Neuronal stem cell (in vitro differentiated cells): Measurements from ENCODE around the gene CD300LD.
"Not testable (repeated sequence)": the region's sequence is repeated elsewhere in the genome, so short reads cannot be mapped to it uniquely, and the experiment has no call there.

Experiments used
- DNase-seq: peaks from one replicate; pipeline ENCODE4 v3.0.0-alpha.2; 2013; ENCODE audit warnings: low spot score
- H2AFZ ChIP-seq: one replicate; pipeline ENCODE4 v1.6.1; 2013; ENCODE audit warnings: mild to moderate bottlenecking, low read length, inconsistent platforms
- H2AK5ac ChIP-seq: 2 replicates; pipeline ENCODE4 v1.6.1; 2013; ENCODE audit warnings: low read depth, mild to moderate bottlenecking, inconsistent platforms, low read length, moderate library complexity, mixed read lengths
- H2BK120ac ChIP-seq: 2 replicates; pipeline ENCODE4 v1.6.1; 2013; ENCODE audit warnings: low read depth, mild to moderate bottlenecking, inconsistent platforms, low read length, moderate library complexity, mixed read lengths
- H2BK12ac ChIP-seq: one replicate; pipeline ENCODE4 v1.6.1; 2013; ENCODE audit warnings: low read length, inconsistent platforms
- H2BK15ac ChIP-seq: 2 replicates; pipeline ENCODE4 v1.6.1; 2013; ENCODE audit warnings: mild to moderate bottlenecking, low read length, inconsistent platforms, mixed read lengths
- H2BK5ac ChIP-seq: one replicate; pipeline ENCODE4 v1.6.1; 2013; ENCODE audit warnings: inconsistent platforms, mild to moderate bottlenecking, low read length, moderate library complexity
- H3K14ac ChIP-seq: one replicate; pipeline ENCODE4 v1.6.1; 2013; ENCODE audit warnings: low read length, inconsistent platforms
- H3K18ac ChIP-seq: 2 replicates; pipeline ENCODE4 v1.6.1; 2013; ENCODE audit warnings: low read length, inconsistent platforms
- H3K23ac ChIP-seq: 2 replicates; pipeline ENCODE4 v1.6.1; 2013; ENCODE audit warnings: low read depth, mild to moderate bottlenecking, mixed read lengths, low read length, inconsistent platforms; ENCODE audit not compliant: poor library complexity
- H3K27ac ChIP-seq: replicated peaks from 3 replicates; pipeline ENCODE4 v1.5.1; 2013; ENCODE audit warnings: low read length, inconsistent platforms
- H3K27me3 ChIP-seq, 3 experiments: 2 replicates each; pipeline ENCODE4 v1.6.1; 2013; ENCODE audit warnings: low read length in 3 of 3, mild to moderate bottlenecking in 2 of 3, inconsistent platforms in 1 of 3, low read depth in 1 of 3, mixed read lengths in 1 of 3, moderate library complexity in 1 of 3; ENCODE audit not compliant: control insufficient read depth in 3 of 3, insufficient read depth in 3 of 3
- H3K36me3 ChIP-seq, 2 donors: replicated peaks in 1 of 2; 2 replicates each; pipeline ENCODE4 v1.6.1; 2013; ENCODE audit warnings: low read length in 2 of 2; ENCODE audit not compliant: control insufficient read depth in 2 of 2, insufficient read depth in 2 of 2
- H3K4ac ChIP-seq: 2 replicates; pipeline ENCODE4 v1.6.1; 2013; ENCODE audit warnings: inconsistent platforms, mild to moderate bottlenecking, low read length, moderate library complexity
- H3K4me1 ChIP-seq, 2 donors: 1 replicate in 1 of 2; 2 replicates in 1 of 2; pipeline ENCODE4 v1.6.1; 2013; ENCODE audit warnings: low read length in 2 of 2, low read depth in 1 of 2; ENCODE audit not compliant: control insufficient read depth in 2 of 2, insufficient read depth in 1 of 2
- H3K4me2 ChIP-seq: one replicate; pipeline ENCODE4 v1.6.1; 2013; ENCODE audit warnings: mild to moderate bottlenecking, low read length, inconsistent platforms; ENCODE audit not compliant: insufficient read depth, poor library complexity, severe bottlenecking
- H3K4me3 ChIP-seq, 2 donors: 2 replicates each; pipeline ENCODE4 v1.5.1; 2013; ENCODE audit warnings: low read length in 2 of 2, mild to moderate bottlenecking in 2 of 2, inconsistent platforms in 1 of 2, moderate library complexity in 1 of 2
- H3K79me1 ChIP-seq: one replicate; pipeline ENCODE4 v1.6.1; 2013; ENCODE audit warnings: low read depth, mild to moderate bottlenecking, inconsistent platforms, low read length, moderate library complexity
- H3K9ac ChIP-seq: one replicate; pipeline ENCODE4 v1.6.1; 2013; ENCODE audit warnings: mild to moderate bottlenecking, low read depth, low read length, inconsistent platforms; ENCODE audit not compliant: poor library complexity
- H3K9me3 ChIP-seq, 2 donors: replicated peaks in 1 of 2; 2 replicates each; pipeline versions ENCODE3 to v1.6.1; 2013; ENCODE audit warnings: low read length in 2 of 2, mild to moderate bottlenecking in 2 of 2, inconsistent platforms in 1 of 2, low read depth in 1 of 2, mixed read lengths in 1 of 2, moderate library complexity in 1 of 2; ENCODE audit not compliant: control insufficient read depth in 2 of 2, insufficient read depth in 1 of 2
- H4K8ac ChIP-seq: one replicate; pipeline ENCODE4 v1.6.1; 2013; ENCODE audit warnings: low read depth, mild to moderate bottlenecking, inconsistent platforms, low read length, moderate library complexity
- H4K91ac ChIP-seq: one replicate; pipeline ENCODE4 v1.6.1; 2013; ENCODE audit warnings: low read length, low read depth, mild to moderate bottlenecking, inconsistent platforms; ENCODE audit not compliant: poor library complexity
- WGBS, 2 donors: extraction: QIAGEN DNeasy Blood & Tissue Kit; methylation state at CpG; one replicate each; pipeline ENCODE4 v1.1.7; 2013; ENCODE audit warnings: missing lambda C conversion rate in 2 of 2, mixed read lengths in 1 of 2; ENCODE audit not compliant: insufficient read length in 2 of 2, insufficient replicate concordance in 1 of 2; ENCODE audit errors: extremely low coverage in 2 of 2; 5-methylcytosine and 5-hydroxymethylcytosine counted together

CD300LD gene

DNA sequence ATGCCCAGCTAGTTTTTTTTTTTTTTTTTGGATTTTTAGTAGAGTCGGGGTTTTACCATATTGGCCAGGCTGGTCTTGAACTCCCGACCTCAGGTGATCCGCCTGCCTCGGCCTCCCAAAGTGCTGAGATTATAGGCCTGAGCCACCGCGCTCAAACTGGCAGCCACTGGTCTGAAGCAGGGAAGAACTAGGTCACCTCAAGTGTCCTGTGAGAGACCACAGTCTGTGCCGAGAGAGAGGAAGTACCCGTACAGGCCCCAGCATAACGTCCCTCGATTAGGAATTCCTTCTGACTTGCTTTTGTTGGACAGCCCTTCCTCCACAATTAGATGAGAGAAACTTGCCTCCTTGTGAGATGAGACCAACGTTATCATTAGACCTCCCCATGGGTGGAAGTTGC lies 45.2 kb upstream of the CD300LD start:
- H3K27me3 ChIP-seq = peaks cover 0 to 16% (median 0%) of the 10 kb centered on the region in 3 experiments
- WGBS, 2 donors = no CpG with 5 or more reads among the region's 11 CpGs

DNA sequence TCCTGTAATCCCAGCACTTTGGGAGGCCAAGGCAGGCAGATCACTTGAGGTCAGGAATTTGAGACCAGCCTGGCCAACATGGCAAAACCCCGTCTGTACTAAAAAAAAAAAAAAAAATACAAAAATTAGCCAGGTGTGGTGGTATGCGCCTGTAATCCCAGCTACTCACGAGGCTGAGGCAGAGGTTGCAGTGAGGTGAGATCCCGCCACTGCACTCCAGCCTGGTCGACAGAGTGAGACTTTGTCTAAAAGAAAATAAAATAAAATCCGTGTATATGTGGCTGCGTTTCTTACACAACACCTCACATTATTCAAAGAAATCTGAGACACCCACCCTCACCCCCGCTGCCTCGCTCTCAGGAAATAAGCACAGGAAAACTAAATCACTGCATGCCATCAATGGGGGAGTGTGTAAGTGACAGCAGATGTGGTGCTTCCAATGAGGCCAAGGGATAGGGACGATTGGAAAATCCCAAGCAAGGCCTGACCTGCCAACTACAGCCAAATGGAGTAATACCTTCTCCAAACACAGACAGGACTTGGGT lies 44.5 kb upstream of the CD300LD start:
- H3K79me1 ChIP-seq, H4K91ac ChIP-seq, H3K18ac ChIP-seq, H2BK15ac ChIP-seq, H3K36me3 ChIP-seq, H2BK12ac ChIP-seq, H3K23ac ChIP-seq, H2AFZ ChIP-seq, H2BK120ac ChIP-seq, DNase-seq, H3K4me3 ChIP-seq, H3K14ac ChIP-seq, H3K9ac ChIP-seq, H3K9me3 ChIP-seq, H3K27ac ChIP-seq, H2AK5ac ChIP-seq, H4K8ac ChIP-seq, H3K4me2 ChIP-seq, H3K4ac ChIP-seq, H2BK5ac ChIP-seq: not testable (repeated sequence)
- peaks cover 4 to 14% of the 10 kb centered on the region in 2 donors for H3K4me1 ChIP-seq
- WGBS, 2 donors = no CpG with 5 or more reads among the region's 10 CpGs
- peaks cover 0 to 19% (median 0%) of the 10 kb centered on the region in 3 experiments for H3K27me3 ChIP-seq

More for the DNA sequence above, 45.2 kb upstream of the CD300LD start:
- H3K36me3 ChIP-seq = no peaks in the 10 kb centered on the region
- H2AK5ac ChIP-seq = no peak overlapping the region
- H3K4me1 ChIP-seq = peaks cover 4 to 11% of the 10 kb centered on the region in 2 donors
- H2BK120ac ChIP-seq = no peak overlapping the region
- H3K9me3 ChIP-seq = no peaks in the 10 kb centered on the region
- no peak overlapping the region for H4K91ac ChIP-seq
- H4K8ac ChIP-seq = no peak overlapping the region
- no peak overlapping the region for H2BK5ac ChIP-seq
- no peak overlapping the region for H3K27ac ChIP-seq
- DNase-seq = no peak
- no peak overlapping the region for H3K4ac ChIP-seq
- no peaks in the 10 kb centered on the region for H3K79me1 ChIP-seq
- no peak overlapping the region for H3K14ac ChIP-seq
- no peak overlapping the region for H3K9ac ChIP-seq
- H2BK12ac ChIP-seq = no peak overlapping the region
- no peak overlapping the region for H2BK15ac ChIP-seq
- H2AFZ ChIP-seq = no peak overlapping the region
- no peak overlapping the region for H3K4me2 ChIP-seq
- H3K18ac ChIP-seq = no peak overlapping the region
- no peak overlapping the region for H3K4me3 ChIP-seq
- no peak overlapping the region for H3K23ac ChIP-seq

DNA sequence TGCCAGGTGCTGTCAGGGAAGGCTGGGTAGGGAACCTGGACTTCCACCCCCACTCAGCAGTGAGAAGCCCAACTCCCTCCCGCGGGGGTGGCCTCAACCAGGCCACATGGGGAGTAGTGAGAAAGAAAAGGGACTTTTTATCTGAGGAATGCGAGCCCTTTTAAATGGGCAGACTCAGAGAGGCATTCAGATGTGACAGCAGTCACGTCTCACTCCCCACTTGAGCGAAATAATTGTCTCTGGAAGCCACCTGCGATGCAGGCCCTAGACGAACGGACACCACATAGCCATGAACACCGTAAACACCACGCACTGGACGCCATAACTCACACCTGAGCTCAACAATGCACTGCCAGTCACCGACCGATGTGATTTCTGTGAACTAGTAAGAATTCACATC lies 43.3 kb upstream of the CD300LD start:
- H3K27me3 ChIP-seq = peaks cover 0 to 16% (median 0%) of the 10 kb centered on the region in 3 experiments

DNA sequence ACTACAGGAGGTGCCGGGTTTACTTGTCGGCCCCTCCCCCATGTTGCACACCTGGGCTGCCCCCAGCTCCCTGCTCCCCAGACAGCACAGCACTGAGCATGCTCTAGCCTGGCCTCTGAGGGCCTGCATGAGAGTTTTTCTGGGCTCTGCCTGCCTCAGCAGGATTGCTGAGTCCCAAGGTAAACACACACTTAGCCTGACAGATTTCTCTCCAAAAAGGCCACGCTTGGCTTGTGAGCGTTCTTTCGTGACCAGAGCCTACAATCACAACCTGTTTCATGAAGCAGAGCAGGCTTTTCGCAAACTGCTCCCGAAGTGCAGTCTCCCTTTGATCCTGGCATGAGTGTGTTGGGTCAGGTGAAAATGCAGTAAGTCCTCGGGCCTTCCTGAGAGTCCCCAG lies 41.2 kb upstream of the CD300LD start:
- H3K79me1 ChIP-seq = no peaks in the 10 kb centered on the region
- H3K4me2 ChIP-seq = no peak overlapping the region
- peaks cover 0 to 10% (median 0%) of the 10 kb centered on the region in 3 experiments for H3K27me3 ChIP-seq
- no peak for DNase-seq
- no peak overlapping the region for H3K27ac ChIP-seq
- H3K9ac ChIP-seq = no peak overlapping the region
- no peak overlapping the region for H2BK12ac ChIP-seq
- H3K4me3 ChIP-seq = no peak overlapping the region
- H3K9me3 ChIP-seq = peaks cover 0 to 2% of the 10 kb centered on the region in 2 donors
- no peak overlapping the region for H4K8ac ChIP-seq
- peaks cover 4 to 14% of the 10 kb centered on the region in 2 donors for H3K4me1 ChIP-seq
- no peak overlapping the region for H2AK5ac ChIP-seq
- peak overlapping the region; percentile 45 for H2BK15ac ChIP-seq
- H3K23ac ChIP-seq = no peak overlapping the region
- peak overlapping the region; percentile 70 for H3K18ac ChIP-seq
- H3K4ac ChIP-seq = no peak overlapping the region
- H2BK5ac ChIP-seq = no peak overlapping the region
- H3K14ac ChIP-seq = no peak overlapping the region
- no peak overlapping the region for H2AFZ ChIP-seq
- H4K91ac ChIP-seq = no peak overlapping the region
- no CpG with 5 or more reads among the region's 8 CpGs for WGBS, 2 donors
- no peaks in the 10 kb centered on the region for H3K36me3 ChIP-seq
- H2BK120ac ChIP-seq = peak overlapping the region; percentile 32

More for the DNA sequence above, 43.3 kb upstream of the CD300LD start:
- Histone ChIP-seq H4K91ac (no peak overlapping the region), H3K9me3 (no peaks in the 10 kb centered on the region), H3K4me1 (peaks cover 4 to 14% of the 10 kb centered on the region in 2 donors), H3K4me2 (peak overlapping the region; percentile 42), H2BK120ac (no peak overlapping the region), H2BK12ac (no peak overlapping the region), H3K79me1 (no peaks in the 10 kb centered on the region), H3K4me3 (no peak overlapping the region), H3K14ac (no peak overlapping the region), H3K18ac (peak overlapping the region; percentile 45), H3K27ac (peak overlapping the region; percentile 73), H2AK5ac (no peak overlapping the region), H2BK5ac (no peak overlapping the region), H3K9ac (no peak overlapping the region), H2BK15ac (no peak overlapping the region), H3K36me3 (no peaks in the 10 kb centered on the region), H3K4ac (no peak overlapping the region), H3K23ac (no peak overlapping the region), H4K8ac (no peak overlapping the region), H2AFZ (peak overlapping the region; percentile 48)
- WGBS, 2 donors = no CpG with 5 or more reads among the region's 13 CpGs
- peak; percentile 26 for DNase-seq
